Endodermal cell (in vitro differentiated cells): Measurements from ENCODE around the gene SSH2. TPM values are rescaled to one million over a fixed set of nuclear protein-coding genes. Genes with fewer than 3 reads are reported as not detected.
A peak's percentile ranks its signal among the peaks of the same experiment; 100 is the strongest.

Experiments used
- DNase-seq: peaks from one replicate; pipeline ENCODE4 v3.0.0-alpha.2; 2017
- H3K27ac ChIP-seq: 2 replicates; pipeline ENCODE4 v1.5.1; 2013; ENCODE audit warnings: mild to moderate bottlenecking, low read depth, low read length, moderate library complexity
- H3K27me3 ChIP-seq: 2 replicates; pipeline ENCODE4 v1.6.1; 2013; ENCODE audit warnings: mild to moderate bottlenecking, low read length, moderate library complexity; ENCODE audit not compliant: insufficient read depth, control insufficient read depth, poor library complexity, severe bottlenecking
- H3K36me3 ChIP-seq: 2 replicates; pipeline ENCODE4 v1.7.0; 2013; ENCODE audit warnings: mild to moderate bottlenecking, low read length, moderate library complexity; ENCODE audit not compliant: control insufficient read depth, insufficient read depth
- H3K4me1 ChIP-seq: one replicate; pipeline ENCODE4 v1.7.0; 2013; ENCODE audit warnings: low read length; ENCODE audit not compliant: control insufficient read depth, insufficient read depth
- H3K4me3 ChIP-seq: 2 replicates; pipeline ENCODE4 v1.5.1; 2013; ENCODE audit warnings: mild to moderate bottlenecking, low read length, moderate library complexity
- H3K9ac ChIP-seq: 2 replicates; pipeline ENCODE4 v1.6.1; 2013; ENCODE audit warnings: mild to moderate bottlenecking, low read length, moderate library complexity; ENCODE audit not compliant: poor library complexity, severe bottlenecking; ENCODE audit errors: extremely low read depth
- H3K9me3 ChIP-seq: 2 replicates; pipeline ENCODE4 v1.6.1; 2013; ENCODE audit warnings: mild to moderate bottlenecking, low read length, moderate library complexity; ENCODE audit not compliant: control insufficient read depth
- H3K27ac Mint-ChIP-seq: 2 replicates; pipeline ENCODE4 v1.8.0; 2020; ENCODE audit warnings: mixed read lengths
- H3K27me3 Mint-ChIP-seq: 2 replicates; pipeline ENCODE4 v1.8.0; 2021; ENCODE audit warnings: mild to moderate bottlenecking, mixed read lengths; ENCODE audit not compliant: insufficient read depth
- H3K36me3 Mint-ChIP-seq: 2 replicates; pipeline ENCODE4 v1.8.0; 2020; ENCODE audit warnings: low read depth, mixed read lengths
- H3K4me1 Mint-ChIP-seq: 2 replicates; pipeline ENCODE4 v1.8.0; 2020; ENCODE audit warnings: mixed read lengths
- H3K4me3 Mint-ChIP-seq: 2 replicates; pipeline ENCODE4 v1.8.0; 2020; ENCODE audit warnings: mild to moderate bottlenecking, moderate library complexity, mixed read lengths
- H3K9me3 Mint-ChIP-seq: 2 replicates; pipeline ENCODE4 v1.8.0; 2020; ENCODE audit warnings: mild to moderate bottlenecking, mixed read lengths
- WGBS, 2 experiments: methylation state at CpG; one replicate each; pipeline versions ENCODE4 v1.1.5 to v1.1.7; 2013; ENCODE audit warnings: missing lambda C conversion rate in 2 of 2, mixed read lengths in 1 of 2; ENCODE audit not compliant: insufficient coverage in 1 of 2, insufficient read length in 1 of 2; 5-methylcytosine and 5-hydroxymethylcytosine counted together
- total RNA-seq, 2 donors: library from RNA; stranded (reverse); fragmentation: NEBNext Ultra II Directional in 1 of 2; extraction: Animal tissue kit (Norgen Biotek cat#: 25700) in 1 of 2; gene quantifications; 2 replicates in 1 of 2; 3 replicates in 1 of 2; pipeline ENCODE4 v1.2.1, GENCODE V29; 2021
- TF ChIP-seq, protein P1 (sequence below): fragments of 200-600 bp; sonication (generic); conservative IDR thresholded peaks from 2 replicates; pipeline ENCODE4 v1.5.0; 2021; ENCODE audit warnings: antibody characterized with exemption, mild to moderate bottlenecking

SSH2 gene
- total RNA-seq, 2 donors from 2014 or later, result 11.3 to 13.5 TPM

DNA sequence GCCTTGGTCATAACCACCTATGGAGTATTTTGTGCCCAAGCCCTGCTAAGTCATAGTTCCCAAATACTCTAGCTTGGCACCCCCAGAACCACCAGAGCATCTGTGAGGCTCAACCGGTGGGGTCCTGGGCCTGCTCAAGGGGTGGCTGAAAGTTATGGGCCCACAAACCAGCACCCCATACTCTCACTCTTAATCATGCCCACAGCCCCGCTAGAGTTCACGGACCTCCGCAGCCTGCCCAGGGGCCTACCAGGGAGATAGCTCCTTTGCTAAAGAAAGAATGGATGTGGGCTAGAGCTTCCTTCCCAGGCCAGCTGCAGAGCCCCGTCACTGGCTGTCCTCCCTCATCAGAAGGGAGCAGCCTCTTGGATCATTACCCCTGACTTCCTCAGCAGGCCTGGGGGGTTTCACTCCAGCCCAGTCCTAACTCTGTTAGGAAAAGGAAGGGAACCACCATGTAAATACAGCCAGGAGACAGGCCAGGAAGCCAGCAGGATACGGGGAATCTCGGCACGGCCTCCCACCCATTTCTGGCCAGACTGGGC is 341.9 kb downstream of the SSH2 start:
- Histone ChIP-seq H3K4me1 (peaks cover 13% of the 10 kb centered on the region), H3K9me3 (no peaks in the 10 kb centered on the region), H3K27ac (no peak overlapping the region), H3K4me3 (peak overlapping the region; percentile 82), H3K9ac (peak overlapping the region; percentile 35), H3K27me3 (peaks cover 20% of the 10 kb centered on the region), H3K36me3 (peaks cover 6% of the 10 kb centered on the region)
- TF ChIP-seq, protein P1, sequence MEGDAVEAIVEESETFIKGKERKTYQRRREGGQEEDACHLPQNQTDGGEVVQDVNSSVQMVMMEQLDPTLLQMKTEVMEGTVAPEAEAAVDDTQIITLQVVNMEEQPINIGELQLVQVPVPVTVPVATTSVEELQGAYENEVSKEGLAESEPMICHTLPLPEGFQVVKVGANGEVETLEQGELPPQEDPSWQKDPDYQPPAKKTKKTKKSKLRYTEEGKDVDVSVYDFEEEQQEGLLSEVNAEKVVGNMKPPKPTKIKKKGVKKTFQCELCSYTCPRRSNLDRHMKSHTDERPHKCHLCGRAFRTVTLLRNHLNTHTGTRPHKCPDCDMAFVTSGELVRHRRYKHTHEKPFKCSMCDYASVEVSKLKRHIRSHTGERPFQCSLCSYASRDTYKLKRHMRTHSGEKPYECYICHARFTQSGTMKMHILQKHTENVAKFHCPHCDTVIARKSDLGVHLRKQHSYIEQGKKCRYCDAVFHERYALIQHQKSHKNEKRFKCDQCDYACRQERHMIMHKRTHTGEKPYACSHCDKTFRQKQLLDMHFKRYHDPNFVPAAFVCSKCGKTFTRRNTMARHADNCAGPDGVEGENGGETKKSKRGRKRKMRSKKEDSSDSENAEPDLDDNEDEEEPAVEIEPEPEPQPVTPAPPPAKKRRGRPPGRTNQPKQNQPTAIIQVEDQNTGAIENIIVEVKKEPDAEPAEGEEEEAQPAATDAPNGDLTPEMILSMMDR, result no peak
- 61 to 80% methylated on average over 1 to 8 of the region's 8 CpGs for WGBS, 2 experiments
- DNase-seq, result no peak
- Mint-ChIP-seq H3K36me3 (peaks cover 8% of the 10 kb centered on the region), H3K27me3 (peaks cover 33% of the 10 kb centered on the region), H3K4me1 (peaks cover 27% of the 10 kb centered on the region), H3K9me3 (no peaks in the 10 kb centered on the region), H3K27ac (no peak overlapping the region), H3K4me3 (peak overlapping the region; percentile 74)

DNA sequence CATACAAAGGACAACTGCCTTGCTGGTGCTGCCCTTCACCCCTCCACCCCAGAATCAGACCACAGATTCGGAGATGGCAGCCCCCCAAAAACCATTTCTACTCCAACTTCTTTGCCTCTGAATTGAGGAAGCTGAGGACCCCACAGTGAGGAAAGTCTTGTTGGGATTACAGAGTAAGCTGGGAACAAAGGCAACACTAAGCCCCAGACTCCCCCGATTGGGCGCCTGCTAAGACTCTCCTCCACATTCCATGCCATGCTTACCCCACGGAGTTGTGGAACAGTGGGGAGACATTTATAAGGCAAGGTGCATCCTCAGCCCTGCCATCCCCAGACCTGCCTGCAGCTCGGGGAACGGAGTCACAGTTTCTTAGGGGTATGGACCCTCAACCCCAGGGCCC is 342.4 kb downstream of the SSH2 start:
- peaks cover 13% of the 10 kb centered on the region for H3K4me1 ChIP-seq
- DNase-seq, result peak; percentile 42
- H3K9me3 ChIP-seq, result no peaks in the 10 kb centered on the region
- H3K9ac ChIP-seq, result no peak overlapping the region
- Mint-ChIP-seq H3K36me3 (peaks cover 12% of the 10 kb centered on the region), H3K4me1 (peaks cover 27% of the 10 kb centered on the region), H3K27me3 (peaks cover 30% of the 10 kb centered on the region), H3K27ac (no peak overlapping the region), H3K4me3 (peak overlapping the region; percentile 74), H3K9me3 (no peaks in the 10 kb centered on the region)
- 88 to 96% methylated on average over 4 to 6 of the region's 6 CpGs for WGBS, 2 experiments
- peak overlapping the region; percentile 82 for H3K4me3 ChIP-seq
- H3K36me3 ChIP-seq, result peaks cover 11% of the 10 kb centered on the region
- TF ChIP-seq, protein P1, result no peak
- H3K27me3 ChIP-seq, result peaks cover 17% of the 10 kb centered on the region
- no peak overlapping the region for H3K27ac ChIP-seq

DNA sequence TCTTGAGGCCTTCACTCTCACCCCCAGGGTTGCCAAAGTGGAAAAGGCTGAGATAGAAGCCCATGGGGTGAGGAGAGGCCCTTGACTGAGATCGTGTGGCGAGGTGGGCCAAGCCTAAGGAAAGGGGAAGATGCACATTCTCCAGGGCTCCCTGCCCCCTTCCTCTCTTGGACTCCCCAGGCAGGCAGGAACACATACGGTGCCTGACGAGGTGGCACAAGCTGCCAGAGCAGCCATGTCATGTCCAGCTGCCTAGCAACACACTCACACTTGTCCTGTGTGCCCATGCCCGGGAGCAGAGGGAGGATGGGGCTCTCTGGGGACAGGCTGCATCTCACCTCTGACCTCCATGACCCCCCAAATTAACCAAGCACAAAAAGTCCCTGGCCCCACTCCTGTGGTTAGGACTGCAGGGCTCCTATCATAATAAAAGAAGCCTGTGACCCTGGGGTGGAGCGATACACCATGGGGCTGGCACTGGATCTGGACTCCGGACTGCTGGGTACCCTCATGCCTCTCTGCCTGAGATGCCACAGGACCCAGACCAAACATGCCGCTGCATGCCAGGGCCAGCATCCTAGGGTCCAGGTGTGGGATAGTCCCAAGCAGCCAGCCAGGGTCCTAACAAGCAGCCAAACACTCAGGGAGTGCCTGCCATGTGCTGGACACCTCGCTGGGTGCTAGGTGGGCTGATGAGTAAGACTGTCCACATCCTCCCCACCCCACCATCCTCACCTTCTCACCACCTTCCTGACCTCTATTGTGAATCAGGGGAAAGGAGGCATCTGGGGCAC is 343.2 kb downstream of the SSH2 start:
- TF ChIP-seq, protein P1, result no peak
- Histone ChIP-seq H3K27ac (no peak overlapping the region), H3K27me3 (peaks cover 12% of the 10 kb centered on the region), H3K4me1 (peaks cover 13% of the 10 kb centered on the region), H3K9me3 (no peaks in the 10 kb centered on the region), H3K36me3 (peaks cover 15% of the 10 kb centered on the region), H3K9ac (no peak overlapping the region), H3K4me3 (no peak overlapping the region)
- H3K27ac Mint-ChIP-seq, result no peak overlapping the region
- WGBS, 2 experiments, result 87 to 96% methylated on average over 4 to 9 of the region's 9 CpGs
- H3K4me3 Mint-ChIP-seq, result no peak overlapping the region
- peak; percentile 47 for DNase-seq
- H3K4me1 Mint-ChIP-seq, result peaks cover 23% of the 10 kb centered on the region
- no peaks in the 10 kb centered on the region for H3K9me3 Mint-ChIP-seq
- peaks cover 23% of the 10 kb centered on the region for H3K27me3 Mint-ChIP-seq
- peaks cover 18% of the 10 kb centered on the region for H3K36me3 Mint-ChIP-seq
